Right lobe of liver (tissue), 6 donors: ENCODE data around the gene PSMD1. TPM values are rescaled to one million over a fixed set of nuclear protein-coding genes. Genes with fewer than 3 reads are reported as not detected.
"Not testable (repeated sequence)": the region's sequence is repeated elsewhere in the genome, so short reads cannot be mapped to it uniquely, and the experiment has no call there.

ENCODE experiments used
- ATAC-seq, 4 donors: fragments of 200-7000 bp; cut with Tn5 transposase; one replicate each; pipeline ENCODE4 v1.9.1; 2020; ENCODE audit warnings: mild to moderate bottlenecking in 4 of 4, moderate library complexity in 4 of 4
- DNase-seq, 3 donors: peaks; one replicate each; pipeline ENCODE4 v3.0.0-alpha.2; 2020
- H3K27ac ChIP-seq, 3 donors: fragments of 200-600 bp; one replicate each; pipeline ENCODE4 v1.8.0; 2022
- H3K27me3 ChIP-seq, 2 donors: fragments of 200-600 bp; one replicate each; pipeline ENCODE4 v1.8.0; 2022
- H3K36me3 ChIP-seq, 4 donors: fragments of 200-600 bp; sonication (generic) in 1 of 4; one replicate each; pipeline versions ENCODE4 v1.5.1 to v1.8.0; 2017 to 2022; ENCODE audit warnings: control low read depth in 1 of 4
- H3K4me1 ChIP-seq, 4 donors: fragments of 200-600 bp; sonication (generic) in 1 of 4; one replicate each; pipeline versions ENCODE4 v1.5.1 to v1.8.0; 2017 to 2022; ENCODE audit warnings: control low read depth in 1 of 4
- H3K4me3 ChIP-seq, 3 donors: fragments of 200-600 bp; one replicate each; pipeline ENCODE4 v1.8.0; 2022
- H3K9me3 ChIP-seq, 4 donors: fragments of 200-600 bp; sonication (generic) in 1 of 4; one replicate each; pipeline versions ENCODE4 v1.5.1 to v1.8.0; 2017 to 2022; ENCODE audit warnings: control low read depth in 1 of 4
- CTCF ChIP-seq, 4 donors: fragments of 200-600 bp in 3 of 4; fragments of 450-650 bp in 1 of 4; IDR thresholded peaks; one replicate each; pipeline versions ENCODE4 v1.5.1 to v1.8.0; 2016 to 2022; ENCODE audit warnings: antibody characterized with exemption in 4 of 4, mild to moderate bottlenecking in 2 of 4
- POLR2A ChIP-seq: fragments of 450-650 bp; IDR thresholded peaks from one replicate; pipeline ENCODE4 v1.6.1; 2017; ENCODE audit warnings: antibody characterized with exemption, mild to moderate bottlenecking
- WGBS: methylation state at CpG from one replicate; pipeline ENCODE4 v1.1.6; 2018; ENCODE audit warnings: low coverage, low lambda C conversion rate; ENCODE audit not compliant: insufficient coverage; ENCODE audit errors: missing lambda C conversion rate; 5-methylcytosine and 5-hydroxymethylcytosine counted together
- intact Hi-C, 2 donors: fragments of 100-400 bp; cut with DNase I; formaldehyde crosslinking; loops; one replicate each; pipeline versions ENCODE4 v1.11.2 to v1.14.1; 2022
- total RNA-seq, 6 experiments: library from RNA; depleted of rRNA in 2 of 6; stranded (reverse); fragments of >200 nt in 2 of 6; fragmentation: NEBNext Ultra II Directional in 3 of 6; extraction: Animal tissue kit (Norgen Biotek cat#: 25700) in 3 of 6; gene quantifications; one replicate each; pipeline versions ENCODE4 v1.1.0 to v1.2.4, GENCODE V29; 2016 to 2023
- donor health status: DM: no; HTN: yes; CAD: no.
- donor health status: DM: no; HTN: no; CAD: no.
- donor health status: DM: no; HTN: no; CAD: no.
- donor health status: DM: no; HTN: yes; CAD: no.
- donor health status: DM: no; HTN: yes; CAD: no.

Gene PSMD1
- total RNA-seq, 6 experiments from 2014 or later, result 46.4 to 62.3 (median 55.5) TPM

DNA sequence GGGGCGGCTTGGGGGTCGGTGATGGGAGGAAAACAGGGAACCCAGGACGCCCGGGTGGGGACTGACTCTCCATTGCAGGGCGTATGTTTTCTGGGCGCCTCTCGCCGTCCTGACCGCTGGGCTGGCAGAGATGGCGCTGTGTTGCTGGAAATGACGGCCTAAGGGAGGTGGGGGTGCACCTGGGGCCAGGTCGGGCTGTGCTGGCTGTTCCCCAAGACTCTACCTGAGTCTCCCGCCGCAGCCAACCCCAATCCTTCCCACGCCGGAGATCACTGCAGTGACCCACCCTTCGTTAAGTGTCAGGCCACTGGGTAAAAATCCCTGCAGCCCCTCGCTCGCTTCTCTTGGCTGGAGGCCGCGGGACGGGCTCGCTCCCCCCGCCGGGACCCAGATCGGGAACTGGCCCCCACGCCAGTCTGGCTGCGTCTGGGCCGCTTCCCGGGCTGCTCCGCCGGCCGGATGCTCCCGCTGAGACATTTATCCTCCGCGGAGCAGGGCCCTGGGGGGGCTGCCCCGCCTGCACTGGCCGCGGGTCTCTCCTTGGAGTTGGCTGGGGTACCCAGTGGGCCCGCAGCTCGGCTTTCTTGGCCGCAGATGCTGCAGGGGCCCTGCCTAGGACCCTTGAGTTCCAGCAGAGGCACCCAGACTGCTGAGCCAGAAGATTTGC lies 134.0 kb downstream of the PSMD1 start:
- Histone ChIP-seq H3K9me3 (no peaks in the 10 kb centered on the region), H3K36me3 (no peaks in the 10 kb centered on the region), H3K27me3 (no peaks in the 10 kb centered on the region), H3K27ac (peak overlapping the region; percentile 71 to 83 (median 81)), H3K4me1 (peaks cover 0 to 5% (median 0%) of the 10 kb centered on the region in 4 donors), H3K4me3 (peak overlapping the region in 2 of 3 donors; percentile 31 to 48)
- peak; percentile 60 to 73 (median 68) for DNase-seq
- 3% methylated on average over 11 of the region's 42 CpGs for WGBS
- TF ChIP-seq POLR2A (no peak), CTCF (IDR thresholded peaks at IDR 0.05) (peak in 2 of 4 donors; percentile 14)
- intact Hi-C loops, result loop anchor here in 1 of 2 donors (10.0 kb wide), 1 partner anchor 86 kb away; no protein-coding TSS in a partner anchor
- peak; percentile 62 to 75 (median 70) for ATAC-seq

DNA sequence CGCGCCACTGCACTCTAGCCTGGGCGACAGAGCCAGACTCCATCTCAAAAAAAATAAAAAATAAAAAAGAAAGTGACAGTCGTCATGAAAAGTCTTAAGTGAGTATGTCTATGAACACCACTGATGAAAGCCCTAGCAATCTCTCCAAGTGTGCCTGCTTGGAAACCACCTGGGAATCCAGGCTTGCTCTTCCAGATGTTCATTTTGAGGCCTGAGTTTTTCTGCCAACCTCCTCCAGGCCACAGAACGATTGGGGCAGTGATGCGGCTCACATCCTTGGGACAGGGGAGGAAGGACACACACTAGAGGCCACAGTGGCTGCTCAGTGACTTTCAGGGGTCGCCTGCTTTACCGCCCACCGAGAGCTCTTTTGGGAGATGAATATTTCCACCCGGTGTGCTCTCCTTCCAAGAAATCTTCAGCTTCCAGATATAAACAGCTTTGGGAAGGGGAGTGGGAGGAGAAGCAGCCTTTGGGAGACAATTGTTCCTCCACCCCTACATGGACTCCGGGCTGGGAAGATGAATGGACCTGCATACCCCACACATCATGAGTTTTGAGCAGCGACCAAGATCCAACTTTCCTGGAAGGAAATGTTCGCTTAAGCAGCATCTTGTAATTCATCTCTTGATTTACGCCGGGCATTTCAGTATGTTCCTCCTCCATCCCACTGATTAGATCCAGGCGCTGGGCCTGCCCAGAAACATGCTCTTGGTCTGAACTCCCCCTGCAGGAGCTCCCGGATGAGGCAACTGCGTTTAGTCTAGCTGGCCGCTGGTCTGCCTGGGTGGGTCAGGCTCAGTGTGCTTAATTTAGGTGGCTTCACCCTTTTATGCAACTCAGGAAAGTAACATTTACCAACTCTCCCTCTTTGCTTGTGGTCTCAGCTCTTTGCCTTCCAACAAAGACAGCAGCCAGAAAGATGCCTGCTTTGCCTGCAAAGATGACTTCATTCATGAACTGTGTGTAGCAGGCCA lies 135.5 kb downstream of the PSMD1 start:
- H3K27ac ChIP-seq, result no peak overlapping the region
- WGBS, result 50% methylated on average over 14 of the region's 19 CpGs
- no peak overlapping the region for H3K4me3 ChIP-seq
- no peaks in the 10 kb centered on the region for H3K36me3 ChIP-seq
- peak; percentile 59 to 65 (median 63) for ATAC-seq
- peak; percentile 67 to 68 (median 67) for DNase-seq
- H3K4me1 ChIP-seq, result peaks cover 0 to 5% (median 0%) of the 10 kb centered on the region in 4 donors
- peak; percentile 44 to 50 (median 46) for TF ChIP-seq CTCF (IDR thresholded peaks at IDR 0.05)
- no peak for TF ChIP-seq POLR2A
- H3K27me3 ChIP-seq, result no peaks in the 10 kb centered on the region
- H3K9me3 ChIP-seq, result no peaks in the 10 kb centered on the region
- intact Hi-C loops, result loop anchor here in 1 of 2 donors (10.0 kb wide), 1 partner anchor 87 kb away; no protein-coding TSS in a partner anchor

DNA sequence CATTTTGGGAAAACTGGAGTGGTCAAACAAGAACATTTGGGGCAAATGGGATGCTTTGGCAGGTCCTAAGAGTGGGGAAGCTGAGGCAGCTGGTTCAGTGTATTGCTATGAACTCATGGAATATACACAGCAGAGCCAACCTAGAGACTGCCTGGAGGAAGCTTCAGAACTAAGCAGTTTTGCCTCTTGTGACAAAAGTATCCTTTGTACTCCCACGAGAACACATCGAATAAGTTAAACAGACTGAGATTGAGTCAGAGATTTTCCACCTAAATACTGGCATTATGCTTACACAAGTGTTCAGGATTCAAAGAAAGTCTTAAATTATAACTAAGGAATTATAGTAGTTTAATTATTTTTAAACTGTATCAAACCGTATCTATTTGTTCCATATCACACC lies 136.5 kb downstream of the PSMD1 start:
- WGBS, result 91% methylated on average over 3 of the region's 3 CpGs
- TF ChIP-seq POLR2A (no peak), CTCF (IDR thresholded peaks at IDR 0.05) (no peak)
- DNase-seq (peak in 1 of 3 donors; percentile 4), ATAC-seq (no peak)
- H3K27ac ChIP-seq, result no peak overlapping the region
- intact Hi-C loops, result loop anchor here in 1 of 2 donors (10.0 kb wide), 1 partner anchor 88 kb away; no protein-coding TSS in a partner anchor
- H3K27me3 ChIP-seq, result no peaks in the 10 kb centered on the region
- H3K36me3 ChIP-seq, result no peaks in the 10 kb centered on the region
- no peaks in the 10 kb centered on the region for H3K9me3 ChIP-seq
- no peak overlapping the region for H3K4me3 ChIP-seq
- peaks cover 0 to 5% (median 0%) of the 10 kb centered on the region in 4 donors for H3K4me1 ChIP-seq

DNA sequence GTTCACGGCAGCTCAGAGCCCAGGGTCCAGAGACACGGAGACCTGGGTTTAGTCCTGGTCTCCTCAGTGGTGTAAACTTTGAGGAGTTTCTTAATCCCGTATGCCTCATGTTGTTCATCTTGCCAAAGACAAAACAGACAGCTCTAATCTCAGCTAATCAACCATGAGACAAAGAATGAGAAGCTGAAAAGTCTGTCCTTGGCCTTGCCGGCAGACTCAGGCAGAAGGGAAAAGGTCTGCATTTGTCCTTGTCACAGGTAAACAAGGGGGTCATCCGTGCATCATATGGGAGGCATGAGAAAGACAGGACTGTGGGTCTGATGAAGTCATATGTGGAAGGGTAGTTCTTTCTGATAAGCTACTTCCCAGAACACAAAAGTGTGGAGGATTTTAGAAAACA lies 139.9 kb downstream of the PSMD1 start:
- Histone ChIP-seq H3K27ac (no peak overlapping the region), H3K4me3 (no peak overlapping the region), H3K27me3 (no peaks in the 10 kb centered on the region), H3K9me3 (no peaks in the 10 kb centered on the region), H3K4me1 (peaks cover 0 to 6% (median 0%) of the 10 kb centered on the region in 4 donors), H3K36me3 (no peaks in the 10 kb centered on the region)
- intact Hi-C loops, result loop anchor here in 1 of 2 donors (10.0 kb wide), 1 partner anchor 92 kb away; no protein-coding TSS in a partner anchor
- DNase-seq, result no peak
- no peak for TF ChIP-seq POLR2A
- no peak for TF ChIP-seq CTCF (IDR thresholded peaks at IDR 0.05)
- WGBS, result 65% methylated on average over 4 of the region's 5 CpGs
- ATAC-seq, result no peak

DNA sequence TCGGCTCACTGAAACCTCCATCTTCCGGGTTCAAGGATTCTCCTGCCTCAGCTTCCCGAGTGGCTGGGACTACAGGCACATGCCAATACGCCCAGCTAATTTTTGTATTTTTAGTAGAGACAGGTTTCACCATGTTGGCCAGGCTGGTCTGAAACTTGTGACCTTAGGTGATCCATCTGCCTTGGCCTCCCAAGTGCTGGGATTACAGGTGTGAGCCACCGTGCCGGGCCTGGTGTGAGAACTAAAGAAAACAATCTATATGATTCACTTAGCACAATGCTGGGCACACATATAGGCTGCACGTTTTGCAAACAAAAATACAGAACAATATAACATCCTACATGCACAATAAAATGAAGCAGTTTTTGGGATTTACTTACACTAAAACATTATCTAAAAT lies 140.5 kb downstream of the PSMD1 start:
- not testable (repeated sequence) for H3K4me3 ChIP-seq, ATAC-seq, DNase-seq, H3K27ac ChIP-seq, H3K9me3 ChIP-seq, H3K4me1 ChIP-seq, H3K36me3 ChIP-seq, H3K27me3 ChIP-seq
- 72% methylated on average over 6 of the region's 7 CpGs for WGBS
- intact Hi-C loops, result loop anchor here in 1 of 2 donors (10.0 kb wide), 1 partner anchor 92 kb away; no protein-coding TSS in a partner anchor
